Neuron (in vitro differentiated cells): ENCODE measurements around the gene NUP58.
"Not testable (repeated sequence)": the region's sequence is repeated elsewhere in the genome, so short reads cannot be mapped to it uniquely, and the experiment has no call there.

Experiments used
- H2AFZ ChIP-seq: one replicate; pipeline ENCODE4 v1.6.1; 2013; ENCODE audit warnings: low read depth, mild to moderate bottlenecking, inconsistent platforms, low read length, moderate library complexity
- H3K27me3 ChIP-seq: one replicate; pipeline ENCODE4 v1.6.1; 2013; ENCODE audit warnings: low read length; ENCODE audit not compliant: insufficient read depth
- H3K36me3 ChIP-seq: one replicate; pipeline ENCODE4 v1.6.1; 2013; ENCODE audit warnings: low read length; ENCODE audit not compliant: insufficient read depth
- H3K4me1 ChIP-seq: one replicate; pipeline ENCODE4 v1.6.1; 2013; ENCODE audit warnings: low read length; ENCODE audit not compliant: insufficient read depth
- H3K4me3 ChIP-seq: 2 replicates; pipeline ENCODE4 v1.5.1; 2013; ENCODE audit warnings: mild to moderate bottlenecking, low read length, moderate library complexity
- H3K9me3 ChIP-seq: one replicate; pipeline ENCODE4 v1.6.1; 2013; ENCODE audit warnings: low read length

NUP58 gene

DNA sequence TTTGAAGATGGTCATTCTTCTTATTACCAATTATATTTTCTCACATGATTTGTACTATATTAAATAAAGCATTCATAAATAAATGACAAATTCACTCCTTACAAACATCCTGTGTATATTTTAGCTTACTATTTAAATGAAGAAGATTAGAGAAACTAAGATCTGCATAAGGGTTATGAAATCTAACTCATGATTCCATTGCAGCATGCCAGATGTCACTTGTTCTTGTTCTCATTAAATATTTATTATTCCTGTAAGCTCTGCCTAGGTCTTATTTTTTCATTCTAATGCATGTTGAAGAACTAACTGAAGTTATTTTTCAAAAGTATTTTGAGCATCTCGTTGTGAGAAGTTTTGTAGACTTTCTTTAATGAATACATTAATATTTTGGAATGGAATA is 18.3 kb downstream of the NUP58 start:
- H3K4me1 ChIP-seq: no peaks in the 10 kb centered on the region

DNA sequence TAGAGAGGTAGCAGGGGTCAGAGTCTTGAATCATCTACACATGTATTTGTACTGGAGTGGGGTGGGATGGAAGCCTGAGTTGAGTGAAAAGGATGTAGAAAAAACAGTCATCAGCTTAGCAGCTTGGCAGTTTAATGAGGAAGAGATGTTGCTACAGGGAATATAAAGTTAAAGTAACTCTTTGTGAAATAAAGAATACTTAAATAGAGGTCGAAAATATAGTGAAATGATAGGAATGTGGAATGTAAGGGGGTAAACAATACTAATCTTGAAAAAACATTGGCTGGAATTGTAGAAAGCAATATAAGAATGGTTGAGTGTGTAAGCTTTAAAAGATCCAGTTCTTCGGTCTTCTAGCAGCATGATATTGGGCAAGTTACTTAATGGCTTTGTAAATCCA is 22.7 kb downstream of the NUP58 start:
- H3K9me3 ChIP-seq: no peaks in the 10 kb centered on the region
- H3K27me3 ChIP-seq: no peaks in the 10 kb centered on the region
- H2AFZ ChIP-seq: no peak overlapping the region
- peaks cover 72% of the 10 kb centered on the region for H3K36me3 ChIP-seq
- H3K4me1 ChIP-seq: no peaks in the 10 kb centered on the region
- no peak overlapping the region for H3K4me3 ChIP-seq

More for the DNA sequence above, 18.3 kb downstream of the NUP58 start:
- H2AFZ ChIP-seq: no peak overlapping the region
- no peaks in the 10 kb centered on the region for H3K9me3 ChIP-seq
- H3K27me3 ChIP-seq: no peaks in the 10 kb centered on the region
- no peak overlapping the region for H3K4me3 ChIP-seq
- peaks cover 69% of the 10 kb centered on the region for H3K36me3 ChIP-seq

GRCh38 chr13:25329706-25330105 is 28.3 kb downstream of the NUP58 start:
- no peaks in the 10 kb centered on the region for H3K4me1 ChIP-seq
- H2AFZ ChIP-seq: no peak overlapping the region
- no peaks in the 10 kb centered on the region for H3K27me3 ChIP-seq
- H3K9me3 ChIP-seq: no peaks in the 10 kb centered on the region
- no peak overlapping the region for H3K4me3 ChIP-seq
- peaks cover 83% of the 10 kb centered on the region for H3K36me3 ChIP-seq

DNA sequence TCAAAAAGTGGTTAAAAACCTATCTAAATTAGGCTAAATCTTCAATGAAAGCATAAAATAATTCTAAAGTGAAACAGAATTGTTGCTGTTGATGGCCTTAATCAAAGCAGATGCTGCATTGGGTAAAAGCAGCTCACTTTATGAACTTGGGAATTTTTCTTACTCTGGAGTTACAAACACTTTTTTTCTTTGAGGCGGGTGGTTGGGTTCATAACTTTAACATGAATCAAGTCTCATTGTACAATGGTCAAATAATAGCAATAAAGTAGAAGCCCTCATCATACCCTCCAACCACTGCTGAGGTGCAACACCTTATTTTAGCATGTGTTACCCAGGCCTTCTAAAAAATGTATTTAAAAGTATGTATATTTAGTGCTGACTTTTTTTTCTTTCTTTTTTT is 29.1 kb downstream of the NUP58 start:
- Histone ChIP-seq H3K9me3 (no peaks in the 10 kb centered on the region), H2AFZ (no peak overlapping the region), H3K4me3 (no peak overlapping the region), H3K27me3 (no peaks in the 10 kb centered on the region), H3K4me1 (no peaks in the 10 kb centered on the region), H3K36me3 (peaks cover 77% of the 10 kb centered on the region)

- Histone ChIP-seq H3K36me3 (peaks cover 69% of the 10 kb centered on the region), H3K4me1 (no peaks in the 10 kb centered on the region), H2AFZ (no peak overlapping the region), H3K4me3 (no peak overlapping the region), H3K27me3 (no peaks in the 10 kb centered on the region), H3K9me3 (no peaks in the 10 kb centered on the region)
These were observed 34.4 kb downstream of the NUP58 start for GRCh38 chr13:25335856-25336255.

DNA sequence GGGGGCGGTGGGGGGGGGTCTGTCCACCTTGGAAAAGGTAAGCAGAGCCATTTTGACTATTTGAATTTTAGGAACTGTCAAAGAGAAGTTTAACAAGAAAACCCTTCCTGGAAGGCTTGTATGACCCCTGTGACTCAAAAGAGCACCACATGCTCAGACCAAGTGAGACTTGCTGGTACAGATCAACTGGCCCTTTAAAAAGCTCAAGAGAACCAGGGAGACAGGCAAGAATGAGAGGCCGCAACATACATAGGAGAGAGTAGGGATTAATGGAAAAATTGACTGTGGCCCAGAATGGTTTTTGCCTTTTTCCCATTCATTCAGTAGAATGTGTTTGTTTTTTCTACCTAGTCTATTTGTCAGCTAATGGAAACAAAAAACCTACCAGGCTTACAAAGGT is 44.2 kb downstream of the NUP58 start:
- Histone ChIP-seq H2AFZ (no peak overlapping the region), H3K36me3 (peaks cover 5% of the 10 kb centered on the region), H3K4me3 (no peak overlapping the region), H3K9me3 (no peaks in the 10 kb centered on the region), H3K4me1 (no peaks in the 10 kb centered on the region), H3K27me3 (no peaks in the 10 kb centered on the region)

DNA sequence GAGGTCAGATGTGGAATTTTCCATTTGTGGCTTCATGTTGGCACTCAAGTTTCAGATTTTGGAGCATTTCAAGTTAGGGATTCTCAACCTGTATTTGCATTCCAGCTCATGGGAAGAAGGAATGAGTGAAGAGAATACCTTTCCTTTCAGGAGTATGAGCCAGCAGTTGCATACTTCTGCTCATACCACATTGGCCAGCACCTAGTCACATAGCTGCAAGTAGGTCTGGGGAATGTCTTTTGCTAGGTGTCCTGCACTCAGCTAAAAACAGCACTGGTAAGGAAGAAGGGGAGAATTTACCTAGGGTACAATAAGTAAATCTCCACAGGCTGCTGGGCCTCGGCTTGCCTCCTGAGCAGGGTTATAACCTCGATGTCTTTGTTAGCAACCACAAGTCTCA is 45.7 kb downstream of the NUP58 start:
- Histone ChIP-seq H3K9me3 (no peaks in the 10 kb centered on the region), H3K4me3 (no peak overlapping the region), H2AFZ (no peak overlapping the region), H3K36me3 (no peaks in the 10 kb centered on the region), H3K27me3 (no peaks in the 10 kb centered on the region), H3K4me1 (no peaks in the 10 kb centered on the region)

DNA sequence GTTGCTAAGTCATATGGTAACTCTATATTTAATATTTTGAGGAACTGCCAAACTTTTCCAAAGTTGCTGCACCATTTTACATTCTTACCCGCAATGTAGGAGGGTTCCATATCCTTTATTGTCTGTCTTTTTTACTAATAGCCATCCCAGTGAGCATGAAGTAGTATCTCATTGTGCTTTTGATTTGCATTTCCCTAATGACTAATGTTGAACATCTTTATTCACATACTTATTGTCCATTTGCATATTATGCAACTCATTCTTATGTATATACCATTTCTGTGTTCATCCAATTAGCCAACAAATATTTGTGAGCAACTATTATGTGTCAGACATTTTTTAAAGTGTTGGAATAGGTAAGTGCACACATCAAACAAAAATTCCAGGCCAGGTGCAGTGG is 50.0 kb downstream of the NUP58 start:
- Histone ChIP-seq H3K9me3 (no peaks in the 10 kb centered on the region), H3K4me3 (no peak overlapping the region), H3K4me1 (no peaks in the 10 kb centered on the region), H3K27me3 (no peaks in the 10 kb centered on the region), H3K36me3 (no peaks in the 10 kb centered on the region), H2AFZ (no peak overlapping the region)

GRCh38 chr13:25352230-25352629 is 50.8 kb downstream of the NUP58 start:
- no peak overlapping the region for H3K4me3 ChIP-seq
- H3K4me1 ChIP-seq: no peaks in the 10 kb centered on the region
- no peaks in the 10 kb centered on the region for H3K27me3 ChIP-seq
- no peaks in the 10 kb centered on the region for H3K36me3 ChIP-seq
- no peak overlapping the region for H2AFZ ChIP-seq
- H3K9me3 ChIP-seq: no peaks in the 10 kb centered on the region

GRCh38 chr13:25352806-25353205 is 51.4 kb downstream of the NUP58 start:
- Histone ChIP-seq H3K36me3 (no peaks in the 10 kb centered on the region), H3K4me1 (no peaks in the 10 kb centered on the region), H3K27me3 (no peaks in the 10 kb centered on the region), H3K4me3 (no peak overlapping the region), H2AFZ (no peak overlapping the region), H3K9me3 (no peaks in the 10 kb centered on the region)

- Histone ChIP-seq H3K36me3 (no peaks in the 10 kb centered on the region), H2AFZ (no peak overlapping the region), H3K4me1 (no peaks in the 10 kb centered on the region), H3K27me3 (no peaks in the 10 kb centered on the region), H3K4me3 (no peak overlapping the region), H3K9me3 (no peaks in the 10 kb centered on the region)
These were observed 51.9 kb downstream of the NUP58 start for GRCh38 chr13:25353344-25353743.

DNA sequence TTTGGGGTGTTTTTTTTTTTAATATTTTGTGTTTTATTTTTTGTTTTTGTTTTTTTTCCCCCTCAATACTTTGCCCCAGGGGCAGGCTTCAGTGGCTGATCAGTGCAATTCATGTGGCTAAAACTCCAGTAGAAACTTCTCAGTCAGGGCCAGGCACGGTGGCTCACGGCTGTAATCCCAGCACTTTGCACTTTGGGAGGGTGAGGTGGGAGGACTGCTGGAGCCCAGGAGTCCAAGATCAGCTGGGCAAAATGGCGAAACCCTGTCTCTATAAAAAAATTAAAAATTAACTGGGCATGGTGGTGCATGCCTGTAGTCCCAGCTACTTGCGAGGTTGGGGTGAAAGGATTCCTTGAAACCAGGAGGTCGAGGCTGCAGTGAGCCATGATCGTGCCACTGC is 53.0 kb downstream of the NUP58 start:
- no peaks in the 10 kb centered on the region for H3K4me1 ChIP-seq
- H2AFZ ChIP-seq: no peak overlapping the region
- no peaks in the 10 kb centered on the region for H3K36me3 ChIP-seq
- no peaks in the 10 kb centered on the region for H3K27me3 ChIP-seq
- H3K9me3 ChIP-seq: no peaks in the 10 kb centered on the region
- H3K4me3 ChIP-seq: no peak overlapping the region

DNA sequence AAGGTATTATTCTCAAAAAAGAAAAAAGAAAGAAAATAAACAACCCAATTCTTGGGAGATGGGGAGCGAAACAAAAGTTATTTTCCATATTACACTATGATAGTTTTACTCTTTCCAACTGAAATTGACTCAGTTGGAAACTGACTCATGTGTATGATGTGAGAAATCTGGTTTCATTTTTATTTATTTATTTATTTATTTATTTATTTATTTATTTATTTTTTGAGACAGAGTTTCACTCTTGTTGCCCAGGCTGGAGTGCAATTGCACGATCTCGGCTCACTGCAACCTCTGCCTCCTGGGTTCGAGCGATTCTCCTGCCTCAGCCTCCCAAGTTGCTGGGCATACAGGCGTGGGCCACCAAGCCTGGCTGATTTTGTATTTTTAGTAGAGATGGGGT is 59.0 kb downstream of the NUP58 start:
- H2AFZ ChIP-seq, H3K4me1 ChIP-seq, H3K36me3 ChIP-seq, H3K4me3 ChIP-seq, H3K27me3 ChIP-seq, H3K9me3 ChIP-seq: not testable (repeated sequence)

DNA sequence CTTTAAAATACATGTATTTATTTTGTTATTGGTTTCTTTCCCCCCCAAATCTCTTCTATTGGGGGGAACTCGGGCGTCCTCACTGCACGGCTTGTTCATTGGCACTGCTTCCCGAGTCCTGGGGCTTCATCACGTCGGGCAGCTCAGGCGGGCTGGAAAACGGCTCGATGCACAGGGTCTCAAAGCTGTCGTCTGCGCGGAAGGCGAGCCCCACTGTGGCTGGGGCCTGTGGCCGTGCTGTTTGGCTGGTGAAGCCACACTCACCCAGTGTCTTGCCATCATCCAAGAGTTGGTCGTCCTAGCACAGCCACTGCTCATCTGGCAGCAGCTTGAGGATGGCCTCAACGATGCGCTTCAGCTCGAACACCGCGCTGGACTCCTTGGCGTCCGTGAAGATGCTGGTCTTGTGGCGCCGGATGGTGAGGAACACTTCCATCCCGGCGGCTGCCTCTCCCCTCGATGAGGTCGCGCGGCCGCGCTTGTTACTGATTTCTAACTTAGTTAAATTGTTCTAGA is 64.4 kb downstream of the NUP58 start:
- no peak overlapping the region for H3K4me3 ChIP-seq
- H3K27me3 ChIP-seq: peaks cover 17% of the 10 kb centered on the region
- no peak overlapping the region for H2AFZ ChIP-seq
- H3K4me1 ChIP-seq: no peaks in the 10 kb centered on the region
- H3K9me3 ChIP-seq: no peaks in the 10 kb centered on the region
- no peaks in the 10 kb centered on the region for H3K36me3 ChIP-seq
